ENCODE data around the gene NPEPL1.

The NPEPL1 gene

DNA sequence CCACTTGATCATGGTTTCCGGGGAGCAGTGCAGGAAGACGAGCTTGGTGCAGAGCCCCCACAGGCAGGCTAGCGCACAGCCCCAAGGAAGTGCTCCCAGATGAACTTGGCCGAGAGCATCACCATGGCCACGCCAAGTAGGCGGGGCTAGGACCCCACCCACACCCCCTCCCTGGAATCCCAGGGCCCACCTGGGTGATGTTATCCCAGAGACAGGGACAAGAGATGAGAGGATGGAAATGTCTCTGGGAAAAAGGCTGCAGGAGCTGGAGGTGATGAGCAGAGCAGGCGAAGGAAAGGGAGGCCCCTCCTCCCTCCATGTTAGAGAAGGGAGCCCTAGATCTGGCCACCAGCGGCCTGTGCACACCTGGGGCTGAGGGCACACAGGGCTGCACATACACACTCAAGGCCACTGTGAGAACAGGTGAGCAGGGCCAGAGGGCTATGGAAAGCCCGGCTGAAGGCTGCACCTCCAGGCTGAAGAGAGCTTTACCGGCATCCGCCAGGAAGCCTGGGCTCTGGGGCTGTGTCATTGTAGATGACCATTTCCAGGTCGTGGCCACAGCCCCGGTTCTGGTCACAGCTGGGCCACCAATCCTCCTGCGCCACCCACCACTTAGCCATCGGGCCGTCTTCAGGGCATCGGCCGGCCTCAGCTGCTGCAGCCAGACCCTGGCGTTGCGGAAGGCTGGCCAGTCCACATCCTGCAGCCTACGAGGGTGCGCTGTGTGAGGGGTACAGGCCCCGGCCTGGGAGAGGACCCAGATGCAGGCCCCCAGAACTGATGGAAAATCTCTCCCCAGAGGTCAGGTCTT, 24.9 kb downstream of the NPEPL1 start:
- H3K9ac ChIP-seq (ENCODE audit: low read length) = no peak overlapping the region
- H3K4me1 ChIP-seq (ENCODE audit: insufficient read depth, low read length, severe bottlenecking) = no peaks in the 10 kb centered on the region
- H4K20me1 ChIP-seq (ENCODE audit: insufficient read depth, low read length) = no peaks in the 10 kb centered on the region
- H2AFZ ChIP-seq (ENCODE audit: low read length) = no peak overlapping the region
- no peaks in the 10 kb centered on the region for H3K79me2 ChIP-seq (ENCODE audit: insufficient read depth, low read length)
- no peak overlapping the region for H3K27ac ChIP-seq (ENCODE audit: low read depth, low read length, poor library complexity, severe bottlenecking)
- H3K4me2 ChIP-seq (ENCODE audit: low read length) = no peak overlapping the region
- H3K4me3 ChIP-seq (ENCODE audit: low read depth, low read length, poor library complexity, severe bottlenecking) = no peak overlapping the region
- peaks cover 14% of the 10 kb centered on the region for H3K27me3 ChIP-seq (ENCODE audit: insufficient read depth, low read length)
- no peaks in the 10 kb centered on the region for H3K9me3 ChIP-seq (ENCODE audit: low read length)
- no peaks in the 10 kb centered on the region for H3F3A ChIP-seq (ENCODE audit: insufficient read depth, low read length)
- TF ChIP-seq, protein P1, sequence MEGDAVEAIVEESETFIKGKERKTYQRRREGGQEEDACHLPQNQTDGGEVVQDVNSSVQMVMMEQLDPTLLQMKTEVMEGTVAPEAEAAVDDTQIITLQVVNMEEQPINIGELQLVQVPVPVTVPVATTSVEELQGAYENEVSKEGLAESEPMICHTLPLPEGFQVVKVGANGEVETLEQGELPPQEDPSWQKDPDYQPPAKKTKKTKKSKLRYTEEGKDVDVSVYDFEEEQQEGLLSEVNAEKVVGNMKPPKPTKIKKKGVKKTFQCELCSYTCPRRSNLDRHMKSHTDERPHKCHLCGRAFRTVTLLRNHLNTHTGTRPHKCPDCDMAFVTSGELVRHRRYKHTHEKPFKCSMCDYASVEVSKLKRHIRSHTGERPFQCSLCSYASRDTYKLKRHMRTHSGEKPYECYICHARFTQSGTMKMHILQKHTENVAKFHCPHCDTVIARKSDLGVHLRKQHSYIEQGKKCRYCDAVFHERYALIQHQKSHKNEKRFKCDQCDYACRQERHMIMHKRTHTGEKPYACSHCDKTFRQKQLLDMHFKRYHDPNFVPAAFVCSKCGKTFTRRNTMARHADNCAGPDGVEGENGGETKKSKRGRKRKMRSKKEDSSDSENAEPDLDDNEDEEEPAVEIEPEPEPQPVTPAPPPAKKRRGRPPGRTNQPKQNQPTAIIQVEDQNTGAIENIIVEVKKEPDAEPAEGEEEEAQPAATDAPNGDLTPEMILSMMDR (IDR thresholded peaks at IDR 0.05; ENCODE audit: low read length) = no peak
- no peak for TF ChIP-seq EZH2 (IDR thresholded peaks at IDR 0.05; ENCODE audit: borderline replicate concordance, low read length)
- no peaks in the 10 kb centered on the region for H3K36me3 ChIP-seq (ENCODE audit: insufficient read depth, low read length)
- H3K9me2 ChIP-seq (ENCODE audit: low read depth, low read length) = no peaks in the 10 kb centered on the region

DNA sequence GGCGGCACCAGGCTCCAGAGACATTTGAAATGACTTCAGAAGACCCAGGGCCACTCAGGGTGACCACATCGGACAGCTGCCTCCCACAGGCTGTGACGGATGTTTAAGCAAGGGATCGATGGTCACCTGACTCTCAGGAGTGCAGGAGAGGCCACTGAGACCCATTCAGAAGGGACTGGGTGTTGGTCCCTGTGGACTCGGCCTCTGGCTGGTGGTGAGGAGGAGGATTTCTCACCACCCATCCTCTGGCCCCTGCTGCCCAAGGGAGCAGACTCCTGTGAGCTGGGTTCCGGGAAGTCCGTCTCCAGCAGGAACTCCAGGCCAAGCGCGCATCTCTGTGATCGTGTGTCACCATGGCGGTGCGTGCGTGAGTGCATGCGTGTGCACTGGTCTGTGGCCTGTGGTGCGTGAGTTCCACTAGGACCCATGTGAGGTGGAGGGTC, 25.5 kb downstream of the NPEPL1 start:
- Histone ChIP-seq H3K36me3 (ENCODE audit: insufficient read depth, low read length) (no peaks in the 10 kb centered on the region), H3K27me3 (ENCODE audit: insufficient read depth, low read length) (peaks cover 14% of the 10 kb centered on the region), H3K4me3 (ENCODE audit: low read depth, low read length, poor library complexity, severe bottlenecking) (no peak overlapping the region), H4K20me1 (ENCODE audit: insufficient read depth, low read length) (no peaks in the 10 kb centered on the region), H3K27ac (ENCODE audit: low read depth, low read length, poor library complexity, severe bottlenecking) (no peak overlapping the region), H3K4me1 (ENCODE audit: insufficient read depth, low read length, severe bottlenecking) (no peaks in the 10 kb centered on the region), H3K9me3 (ENCODE audit: low read length) (no peaks in the 10 kb centered on the region), H3F3A (ENCODE audit: insufficient read depth, low read length) (no peaks in the 10 kb centered on the region), H3K9me2 (ENCODE audit: low read depth, low read length) (no peaks in the 10 kb centered on the region), H3K9ac (ENCODE audit: low read length) (no peak overlapping the region), H3K4me2 (ENCODE audit: low read length) (no peak overlapping the region), H2AFZ (ENCODE audit: low read length) (no peak overlapping the region), H3K79me2 (ENCODE audit: insufficient read depth, low read length) (no peaks in the 10 kb centered on the region)
- no peak for TF ChIP-seq EZH2 (IDR thresholded peaks at IDR 0.05; ENCODE audit: borderline replicate concordance, low read length)
- TF ChIP-seq, protein P1 (IDR thresholded peaks at IDR 0.05; ENCODE audit: low read length) = no peak

DNA sequence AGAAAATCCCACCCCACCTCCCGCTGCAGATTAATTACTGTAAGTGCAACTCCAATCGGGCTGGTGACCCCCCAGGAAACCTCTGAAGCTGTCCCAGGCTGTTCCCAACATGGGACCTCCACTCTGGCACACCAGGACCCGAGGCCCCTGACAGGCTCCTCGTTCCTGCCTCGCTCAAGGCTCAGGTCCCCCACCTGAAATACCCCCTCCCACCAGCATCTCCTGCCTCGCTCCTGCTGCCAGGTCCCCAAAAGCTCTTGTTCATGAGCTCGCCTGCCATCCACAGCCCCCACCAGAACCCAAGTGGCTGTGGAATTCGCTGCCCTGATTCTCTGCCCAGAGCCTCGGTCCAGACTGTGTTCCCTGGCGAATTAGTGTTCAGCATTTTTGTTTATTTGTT, 26.1 kb downstream of the NPEPL1 start:
- Histone ChIP-seq H3F3A (ENCODE audit: insufficient read depth, low read length) (no peaks in the 10 kb centered on the region), H4K20me1 (ENCODE audit: insufficient read depth, low read length) (no peaks in the 10 kb centered on the region), H3K4me2 (ENCODE audit: low read length) (no peak overlapping the region), H3K4me3 (ENCODE audit: low read depth, low read length, poor library complexity, severe bottlenecking) (no peak overlapping the region), H3K9me3 (ENCODE audit: low read length) (no peaks in the 10 kb centered on the region), H3K9me2 (ENCODE audit: low read depth, low read length) (no peaks in the 10 kb centered on the region), H3K36me3 (ENCODE audit: insufficient read depth, low read length) (no peaks in the 10 kb centered on the region), H3K4me1 (ENCODE audit: insufficient read depth, low read length, severe bottlenecking) (no peaks in the 10 kb centered on the region), H3K9ac (ENCODE audit: low read length) (no peak overlapping the region), H2AFZ (ENCODE audit: low read length) (no peak overlapping the region), H3K27ac (ENCODE audit: low read depth, low read length, poor library complexity, severe bottlenecking) (no peak overlapping the region), H3K79me2 (ENCODE audit: insufficient read depth, low read length) (no peaks in the 10 kb centered on the region), H3K27me3 (ENCODE audit: insufficient read depth, low read length) (peaks cover 14% of the 10 kb centered on the region)
- TF ChIP-seq EZH2 (IDR thresholded peaks at IDR 0.05; ENCODE audit: borderline replicate concordance, low read length) = no peak
- TF ChIP-seq, protein P1 (IDR thresholded peaks at IDR 0.05; ENCODE audit: low read length) = no peak

All from OCI-LY1 (cell line).